ENCODE results near the gene GPANK1.

The GPANK1 gene

DNA sequence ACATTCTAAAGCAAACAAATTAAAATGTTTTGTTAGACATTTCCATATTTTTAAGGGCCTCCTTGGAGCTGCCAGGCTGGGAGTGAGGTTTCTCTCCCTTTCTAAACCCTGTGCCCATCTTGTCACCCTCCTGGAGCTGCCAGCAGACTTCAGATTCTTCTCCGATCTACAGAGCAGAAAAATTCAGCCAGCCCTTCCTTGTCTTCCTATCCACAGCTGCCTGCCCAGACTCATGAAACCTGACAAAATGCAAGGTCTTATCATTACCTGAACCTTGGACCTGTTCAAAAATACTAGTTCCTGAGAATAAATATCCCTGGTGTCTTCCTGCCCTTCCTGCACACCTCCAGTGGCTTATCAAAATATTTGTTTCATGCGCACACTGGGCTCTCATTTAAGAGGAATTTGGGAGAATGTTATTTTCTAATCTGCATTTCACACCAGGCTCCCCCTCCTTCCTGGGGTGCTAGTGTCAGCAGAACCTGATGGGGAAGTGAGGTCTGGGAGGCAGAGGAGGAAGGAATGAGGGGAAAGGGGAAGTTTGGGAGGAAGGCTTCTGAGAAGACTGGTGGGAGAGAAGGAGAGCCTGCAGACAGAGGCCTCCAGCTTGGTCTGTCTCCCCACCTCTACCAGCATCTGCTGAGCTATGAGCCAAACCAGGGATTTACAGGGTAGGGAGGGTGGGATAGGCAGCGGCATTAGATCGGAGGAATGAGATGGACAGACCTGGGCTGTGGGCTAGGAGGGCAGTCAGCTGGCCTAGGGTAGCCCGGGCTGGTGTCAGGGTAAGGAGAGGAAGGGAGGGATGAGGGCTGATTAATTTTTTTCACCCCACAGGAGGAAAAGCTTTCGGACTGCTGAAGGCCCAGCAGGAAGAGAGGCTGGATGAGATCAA, 49.9 kb downstream of the GPANK1 start, which contains the start of gene AIF1:
Gene AIF1 (plus strand): TSS at position 551 of the 895 bp plus-strand sequence. CDS start 96 bp downstream, at position 647.
- peaks cover 50 to 60% of the 10 kb centered on the region in 2 experiments for H3K4me1 ChIP-seq (ENCODE audit: control insufficient read depth in 1 of 2, insufficient read depth in 1 of 2, low read depth in 1 of 2, low read length in 1 of 2)
- peak within 1 kb of the TSS; percentile 79 to 87 for H3K4me3 ChIP-seq (ENCODE audit: low read depth in 1 of 2, low read length in 1 of 2)
- H3K9me3 ChIP-seq: no peaks in the 10 kb centered on the region
- TF ChIP-seq, protein P1, sequence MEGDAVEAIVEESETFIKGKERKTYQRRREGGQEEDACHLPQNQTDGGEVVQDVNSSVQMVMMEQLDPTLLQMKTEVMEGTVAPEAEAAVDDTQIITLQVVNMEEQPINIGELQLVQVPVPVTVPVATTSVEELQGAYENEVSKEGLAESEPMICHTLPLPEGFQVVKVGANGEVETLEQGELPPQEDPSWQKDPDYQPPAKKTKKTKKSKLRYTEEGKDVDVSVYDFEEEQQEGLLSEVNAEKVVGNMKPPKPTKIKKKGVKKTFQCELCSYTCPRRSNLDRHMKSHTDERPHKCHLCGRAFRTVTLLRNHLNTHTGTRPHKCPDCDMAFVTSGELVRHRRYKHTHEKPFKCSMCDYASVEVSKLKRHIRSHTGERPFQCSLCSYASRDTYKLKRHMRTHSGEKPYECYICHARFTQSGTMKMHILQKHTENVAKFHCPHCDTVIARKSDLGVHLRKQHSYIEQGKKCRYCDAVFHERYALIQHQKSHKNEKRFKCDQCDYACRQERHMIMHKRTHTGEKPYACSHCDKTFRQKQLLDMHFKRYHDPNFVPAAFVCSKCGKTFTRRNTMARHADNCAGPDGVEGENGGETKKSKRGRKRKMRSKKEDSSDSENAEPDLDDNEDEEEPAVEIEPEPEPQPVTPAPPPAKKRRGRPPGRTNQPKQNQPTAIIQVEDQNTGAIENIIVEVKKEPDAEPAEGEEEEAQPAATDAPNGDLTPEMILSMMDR (IDR thresholded peaks at IDR 0.05): peak; percentile 17
- H3K36me3 ChIP-seq: no peaks in the 10 kb centered on the region
- H3K27me3 ChIP-seq: no peaks in the 10 kb centered on the region
- peak within 1 kb of the TSS; percentile 98 for H3K27ac ChIP-seq

DNA sequence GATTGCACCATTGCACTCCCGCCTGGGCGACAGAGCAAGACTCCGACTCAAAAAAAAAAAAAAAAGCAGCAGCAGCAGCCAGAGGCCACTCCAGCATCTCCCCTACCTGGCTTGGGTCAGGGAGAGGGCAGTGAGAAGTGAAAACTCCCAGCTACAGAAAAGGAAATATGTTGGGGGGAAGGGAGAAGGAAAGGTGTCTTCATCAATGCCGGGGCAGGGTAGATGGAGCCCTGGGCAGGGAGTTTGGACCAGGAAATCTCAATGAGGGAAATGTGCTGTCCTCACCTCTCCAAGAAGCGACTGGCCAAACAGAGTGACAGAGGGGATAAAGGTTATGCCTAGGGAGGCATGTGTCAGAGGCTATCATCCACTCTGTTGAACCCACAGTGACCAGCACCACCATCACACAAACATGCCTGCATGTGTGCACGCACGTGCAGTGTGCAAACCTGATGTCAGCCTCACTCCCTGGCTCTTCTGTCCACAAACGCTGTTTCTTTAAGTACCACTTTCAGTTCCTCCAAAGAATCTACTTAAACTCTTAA, 50.6 kb downstream of the GPANK1 start:
- Histone ChIP-seq H3K27ac (peak overlapping the region; percentile 98), H3K27me3 (no peaks in the 10 kb centered on the region), H3K9me3 (no peaks in the 10 kb centered on the region), H3K4me3 (ENCODE audit: low read depth in 1 of 2, low read length in 1 of 2) (peak overlapping the region; percentile 79 to 87), H3K4me1 (ENCODE audit: control insufficient read depth in 1 of 2, insufficient read depth in 1 of 2, low read depth in 1 of 2, low read length in 1 of 2) (peaks cover 43 to 54% of the 10 kb centered on the region in 2 experiments), H3K36me3 (no peaks in the 10 kb centered on the region)
- TF ChIP-seq, protein P1 (IDR thresholded peaks at IDR 0.05): no peak
